ENCODE data around the gene MOB3A. TPM values are rescaled to one million over a fixed set of nuclear protein-coding genes. Genes with fewer than 3 reads are reported as not detected.
A peak's percentile ranks its signal among the peaks of the same experiment; 100 is the strongest.

Gene MOB3A
- total and polyA plus RNA-seq, 10 of the 15 experiments (the other 5 are each of a cell fraction or from before 2014, with no cell fraction given) = 7.5 to 229 (median 79.4) TPM

DNA sequence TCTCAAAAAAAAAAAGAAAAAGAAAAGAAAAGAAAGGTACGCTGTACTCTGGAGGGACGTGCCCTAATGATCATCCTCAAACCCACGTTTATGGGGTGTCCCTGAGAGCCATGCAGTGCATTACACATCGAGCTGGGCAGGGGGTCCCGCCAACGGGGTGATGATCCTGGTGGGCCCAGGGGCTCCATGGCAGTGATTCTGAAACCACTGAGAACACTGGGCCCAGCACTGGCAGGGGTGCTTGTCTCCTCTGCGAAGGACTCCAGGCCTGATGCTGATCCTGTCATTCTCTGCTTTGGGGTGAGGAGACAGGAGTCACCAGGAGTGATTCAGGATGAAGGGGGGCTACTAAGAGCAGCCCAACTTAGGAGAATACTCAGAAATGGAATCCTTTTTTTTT, 18.7 kb downstream of the MOB3A start:
- peaks cover 39% of the 10 kb centered on the region for H3K4me1 ChIP-seq (ENCODE audit: control insufficient read depth, insufficient read depth, low read length)
- no peak overlapping the region for H2AFZ ChIP-seq (ENCODE audit: control insufficient read depth, low read depth, low read length)
- peak overlapping the region; percentile 55; the same call in 1 of the 2 replicates for H3K4me2 ChIP-seq (ENCODE audit: control insufficient read depth, insufficient read depth)
- peaks cover 41% of the 10 kb centered on the region for H4K20me1 ChIP-seq (ENCODE audit: control insufficient read depth, insufficient read depth)
- H3K79me2 ChIP-seq (ENCODE audit: control insufficient read depth, insufficient read depth, low read length) = peaks cover 84% of the 10 kb centered on the region
- H3K36me3 ChIP-seq (ENCODE audit: control insufficient read depth in 2 of 2, insufficient read depth in 2 of 2, low read length in 1 of 2) = peaks cover 55 to 59% of the 10 kb centered on the region in 2 experiments
- CTCF ChIA-PET = no interaction called here
- POLR2A ChIA-PET = interaction anchor here (0.6 kb wide), 1 partner anchor 52 kb away, joined by 4 read pairs; no protein-coding TSS in a partner anchor
- no peak overlapping the region for H3K27ac ChIP-seq (ENCODE audit: control insufficient read depth, insufficient read depth)
- peak overlapping the region; percentile 39; the same call in 1 of the 2 replicates for H3K4me3 ChIP-seq
- SMC1A ChIA-PET (ENCODE audit: uncharacterized antibody, unreplicated experiment) = no interaction called here
- DNase-seq (ENCODE audit: low read depth, low spot score) = no peak
- no peak for ATAC-seq
- in situ Hi-C loops (cut with MboI) (no loop called here), intact Hi-C loops (cut with micrococcal nuclease; ENCODE audit: unreplicated experiment) (no loop called here)
- no peaks in the 10 kb centered on the region; the same call in 2 of the 3 replicates for H3K9me3 ChIP-seq (replicated peaks; ENCODE audit: control insufficient read depth, insufficient read depth, low read length)
- no TSS peak for BruUV-seq (replicated peaks)
- RAD21 ChIA-PET (ENCODE audit: unreplicated experiment) = no interaction called here
- H3K9ac ChIP-seq (ENCODE audit: control insufficient read depth, insufficient read depth, low read length) = no peak overlapping the region
- TF ChIP-seq KLF5 (IDR thresholded peaks at IDR 0.05; ENCODE audit: partially characterized antibody) (no peak), PAX8 (IDR thresholded peaks at IDR 0.05) (no peak), HDGF (IDR thresholded peaks at IDR 0.05) (0 out of 2 replicates have a peak, but pooled peaks have one; percentile 43), TCF3 (IDR thresholded peaks at IDR 0.05; ENCODE audit: borderline replicate concordance, insufficient read depth, low read depth, low read length) (0 out of 2 replicates have a peak, but pooled peaks have one; percentile 7)
- TF ChIP-seq, protein P1, sequence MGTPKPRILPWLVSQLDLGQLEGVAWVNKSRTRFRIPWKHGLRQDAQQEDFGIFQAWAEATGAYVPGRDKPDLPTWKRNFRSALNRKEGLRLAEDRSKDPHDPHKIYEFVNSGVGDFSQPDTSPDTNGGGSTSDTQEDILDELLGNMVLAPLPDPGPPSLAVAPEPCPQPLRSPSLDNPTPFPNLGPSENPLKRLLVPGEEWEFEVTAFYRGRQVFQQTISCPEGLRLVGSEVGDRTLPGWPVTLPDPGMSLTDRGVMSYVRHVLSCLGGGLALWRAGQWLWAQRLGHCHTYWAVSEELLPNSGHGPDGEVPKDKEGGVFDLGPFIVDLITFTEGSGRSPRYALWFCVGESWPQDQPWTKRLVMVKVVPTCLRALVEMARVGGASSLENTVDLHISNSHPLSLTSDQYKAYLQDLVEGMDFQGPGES (IDR thresholded peaks at IDR 0.05) = no peak
- whole genome bisulfite sequencing (ENCODE audit: insufficient coverage, insufficient replicate concordance, low lambda C conversion rate, missing lambda C conversion rate) = 87% methylated on average over 7 of the region's 7 CpGs
- FAIRE-seq = no peak
- H3K27me3 ChIP-seq (replicated peaks in 1 of 2; ENCODE audit: control insufficient read depth in 2 of 2, insufficient read depth in 2 of 2, low read length in 1 of 2) = no peaks in the 10 kb centered on the region

DNA sequence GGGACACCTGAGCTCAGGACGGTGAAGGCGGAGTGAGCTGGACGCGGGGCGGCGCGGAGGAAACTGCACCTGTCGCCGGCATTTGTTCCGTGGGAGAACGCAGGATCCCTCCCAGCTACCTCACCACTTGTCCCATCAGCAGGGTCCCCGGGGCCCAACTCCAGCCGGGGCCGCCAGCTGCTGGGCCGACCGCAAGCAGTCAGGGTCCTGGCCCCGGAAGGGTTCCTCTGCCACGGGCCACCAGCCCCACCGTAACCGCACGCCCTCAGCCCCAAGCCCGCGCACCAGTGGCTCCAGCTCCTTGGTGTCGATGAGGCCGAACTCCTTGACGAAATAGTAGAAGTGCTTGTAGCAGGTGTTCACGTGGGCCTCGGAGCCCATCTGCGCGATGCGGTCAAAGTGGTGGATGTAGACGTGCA, 19.6 kb downstream of the MOB3A start:
- ChIA-PET POLR2A (interaction anchor here (0.6 to 1.0 kb wide), 3 partner anchors 24 to 82 kb away, joined by 3 to 9 read pairs (median 8); no protein-coding TSS in a partner anchor), SMC1A (ENCODE audit: uncharacterized antibody, unreplicated experiment) (interaction anchor here (1.1 kb wide), 1 partner anchor 16 kb away, joined by 4 read pairs; no protein-coding TSS in a partner anchor), RAD21 (ENCODE audit: unreplicated experiment) (interaction anchor here (0.6 kb wide), 1 partner anchor 9 kb away, joined by 3 read pairs; no protein-coding TSS in a partner anchor), CTCF (no interaction called here)
- no TSS peak for BruUV-seq (replicated peaks)
- Histone ChIP-seq H4K20me1 (ENCODE audit: control insufficient read depth, insufficient read depth) (peaks cover 37% of the 10 kb centered on the region), H3K4me1 (ENCODE audit: control insufficient read depth, insufficient read depth, low read length) (peaks cover 35% of the 10 kb centered on the region), H3K27ac (ENCODE audit: control insufficient read depth, insufficient read depth) (no peak overlapping the region), H3K4me2 (ENCODE audit: control insufficient read depth, insufficient read depth) (peak overlapping the region; percentile 60; the same call in 1 of the 2 replicates), H3K9ac (ENCODE audit: control insufficient read depth, insufficient read depth, low read length) (no peak overlapping the region), H3K27me3 (replicated peaks in 1 of 2; ENCODE audit: control insufficient read depth in 2 of 2, insufficient read depth in 2 of 2, low read length in 1 of 2) (no peaks in the 10 kb centered on the region), H3K9me3 (replicated peaks; ENCODE audit: control insufficient read depth, insufficient read depth, low read length) (no peaks in the 10 kb centered on the region; the same call in 2 of the 3 replicates), H3K79me2 (ENCODE audit: control insufficient read depth, insufficient read depth, low read length) (peaks cover 76% of the 10 kb centered on the region), H2AFZ (ENCODE audit: control insufficient read depth, low read depth, low read length) (no peak overlapping the region), H3K4me3 (peak overlapping the region; percentile 39; the same call in 1 of the 2 replicates), H3K36me3 (ENCODE audit: control insufficient read depth in 2 of 2, insufficient read depth in 2 of 2, low read length in 1 of 2) (peaks cover 49 to 59% of the 10 kb centered on the region in 2 experiments)
- DNase-seq (ENCODE audit: low read depth, low spot score) (no peak), ATAC-seq (no peak), FAIRE-seq (no peak)
- 74% methylated on average over 26 of the region's 32 CpGs for WGBS (ENCODE audit: insufficient coverage, insufficient replicate concordance, low lambda C conversion rate, missing lambda C conversion rate)
- in situ Hi-C loops (cut with MboI) (no loop called here), intact Hi-C loops (cut with micrococcal nuclease; ENCODE audit: unreplicated experiment) (no loop called here)
- no peak for TF ChIP-seq BRCA1 (IDR thresholded peaks at IDR 0.05; ENCODE audit: low read depth, low read length)
- no peak for TF ChIP-seq NR2C2 (IDR thresholded peaks at IDR 0.05; ENCODE audit: borderline replicate concordance, control insufficient read depth, insufficient read length, low read depth)
- TF ChIP-seq, protein P2, sequence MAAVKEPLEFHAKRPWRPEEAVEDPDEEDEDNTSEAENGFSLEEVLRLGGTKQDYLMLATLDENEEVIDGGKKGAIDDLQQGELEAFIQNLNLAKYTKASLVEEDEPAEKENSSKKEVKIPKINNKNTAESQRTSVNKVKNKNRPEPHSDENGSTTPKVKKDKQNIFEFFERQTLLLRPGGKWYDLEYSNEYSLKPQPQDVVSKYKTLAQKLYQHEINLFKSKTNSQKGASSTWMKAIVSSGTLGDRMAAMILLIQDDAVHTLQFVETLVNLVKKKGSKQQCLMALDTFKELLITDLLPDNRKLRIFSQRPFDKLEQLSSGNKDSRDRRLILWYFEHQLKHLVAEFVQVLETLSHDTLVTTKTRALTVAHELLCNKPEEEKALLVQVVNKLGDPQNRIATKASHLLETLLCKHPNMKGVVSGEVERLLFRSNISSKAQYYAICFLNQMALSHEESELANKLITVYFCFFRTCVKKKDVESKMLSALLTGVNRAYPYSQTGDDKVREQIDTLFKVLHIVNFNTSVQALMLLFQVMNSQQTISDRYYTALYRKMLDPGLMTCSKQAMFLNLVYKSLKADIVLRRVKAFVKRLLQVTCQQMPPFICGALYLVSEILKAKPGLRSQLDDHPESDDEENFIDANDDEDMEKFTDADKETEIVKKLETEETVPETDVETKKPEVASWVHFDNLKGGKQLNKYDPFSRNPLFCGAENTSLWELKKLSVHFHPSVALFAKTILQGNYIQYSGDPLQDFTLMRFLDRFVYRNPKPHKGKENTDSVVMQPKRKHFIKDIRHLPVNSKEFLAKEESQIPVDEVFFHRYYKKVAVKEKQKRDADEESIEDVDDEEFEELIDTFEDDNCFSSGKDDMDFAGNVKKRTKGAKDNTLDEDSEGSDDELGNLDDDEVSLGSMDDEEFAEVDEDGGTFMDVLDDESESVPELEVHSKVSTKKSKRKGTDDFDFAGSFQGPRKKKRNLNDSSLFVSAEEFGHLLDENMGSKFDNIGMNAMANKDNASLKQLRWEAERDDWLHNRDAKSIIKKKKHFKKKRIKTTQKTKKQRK (IDR thresholded peaks at IDR 0.05; ENCODE audit: low read depth, low read length) = no peak
- TF ChIP-seq RB1 (IDR thresholded peaks at IDR 0.05; ENCODE audit: borderline replicate concordance) = no peak
- no peak for TF ChIP-seq CHD4 (IDR thresholded peaks at IDR 0.05)
- TF ChIP-seq, protein P3, sequence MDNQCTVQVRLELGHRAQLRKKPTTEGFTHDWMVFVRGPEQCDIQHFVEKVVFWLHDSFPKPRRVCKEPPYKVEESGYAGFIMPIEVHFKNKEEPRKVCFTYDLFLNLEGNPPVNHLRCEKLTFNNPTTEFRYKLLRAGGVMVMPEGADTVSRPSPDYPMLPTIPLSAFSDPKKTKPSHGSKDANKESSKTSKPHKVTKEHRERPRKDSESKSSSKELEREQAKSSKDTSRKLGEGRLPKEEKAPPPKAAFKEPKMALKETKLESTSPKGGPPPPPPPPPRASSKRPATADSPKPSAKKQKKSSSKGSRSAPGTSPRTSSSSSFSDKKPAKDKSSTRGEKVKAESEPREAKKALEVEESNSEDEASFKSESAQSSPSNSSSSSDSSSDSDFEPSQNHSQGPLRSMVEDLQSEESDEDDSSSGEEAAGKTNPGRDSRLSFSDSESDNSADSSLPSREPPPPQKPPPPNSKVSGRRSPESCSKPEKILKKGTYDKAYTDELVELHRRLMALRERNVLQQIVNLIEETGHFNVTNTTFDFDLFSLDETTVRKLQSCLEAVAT (IDR thresholded peaks at IDR 0.05) = 0 out of 2 replicates have a peak, but pooled peaks have one; percentile 4

Measured in GM12878 (cell line).